ENCODE results near the gene HIGD1B.
A peak's percentile ranks its signal among the peaks of the same experiment; 100 is the strongest.
"Not testable (repeated sequence)": the region's sequence is repeated elsewhere in the genome, so short reads cannot be mapped to it uniquely, and the experiment has no call there.

The HIGD1B gene

GRCh38 chr17:44847586-44847985 is at the start of gene HIGD1B:
Gene HIGD1B, plus strand, starts transcription at chr17:44847883. Its CDS starts 270 bp downstream, at chr17:44848153.
- DNase-seq: no peak

- no peak for DNase-seq
Observed at GRCh38 chr17:44798356-44798755, 49.3 kb upstream of the HIGD1B start.

- no peak for DNase-seq
Observed at GRCh38 chr17:44801880-44802279, 45.8 kb upstream of the HIGD1B start.

- DNase-seq: no peak
Observed at GRCh38 chr17:44804302-44805089, 43.2 kb upstream of the HIGD1B start.

- DNase-seq: no peak
Observed at GRCh38 chr17:44807093-44807816, 40.4 kb upstream of the HIGD1B start.

GRCh38 chr17:44807817-44808155 is 39.9 kb upstream of the HIGD1B start:
- no peak for DNase-seq

- DNase-seq: no peak
Observed at GRCh38 chr17:44808156-44808555, 39.5 kb upstream of the HIGD1B start.

GRCh38 chr17:44808656-44809388 is 38.9 kb upstream of the HIGD1B start:
- DNase-seq: not testable (repeated sequence)

- no peak for DNase-seq
Observed at GRCh38 chr17:44812263-44812662, 35.4 kb upstream of the HIGD1B start.

- DNase-seq: not testable (repeated sequence)
Observed at GRCh38 chr17:44818508-44818907, 29.2 kb upstream of the HIGD1B start.

- peak; percentile 95 for DNase-seq
Observed at GRCh38 chr17:44820631-44821212, 27.0 kb upstream of the HIGD1B start.

- DNase-seq: not testable (repeated sequence)
Observed at GRCh38 chr17:44825236-44825635, 22.4 kb upstream of the HIGD1B start.

GRCh38 chr17:44826123-44826790 is 21.4 kb upstream of the HIGD1B start:
- DNase-seq: peak; percentile 72

- peak; percentile 48 for DNase-seq
Observed at GRCh38 chr17:44827863-44828262, 19.8 kb upstream of the HIGD1B start.

- no peak for DNase-seq
Observed at GRCh38 chr17:44828919-44829522, 18.7 kb upstream of the HIGD1B start.

- peak; percentile 70 for DNase-seq
Observed at GRCh38 chr17:44829523-44830358, 17.9 kb upstream of the HIGD1B start, which contains the start of gene GJC1. Gene GJC1, minus strand, starts transcription at chr17:44830287. Its CDS starts 24,470 bp downstream, at chr17:44805817.

- peak; percentile 49 for DNase-seq
Observed at GRCh38 chr17:44830359-44831288, 17.1 kb upstream of the HIGD1B start.

GRCh38 chr17:44831371-44831770 is 16.3 kb upstream of the HIGD1B start:
- DNase-seq: no peak

- DNase-seq: peak; percentile 32
Observed at GRCh38 chr17:44832805-44833204, 14.9 kb upstream of the HIGD1B start.

GRCh38 chr17:44837196-44837595 is 10.5 kb upstream of the HIGD1B start:
- no peak for DNase-seq
